Tibial artery (tissue), 4 donors: Measurements from ENCODE around the gene C1QL1.

Source experiments
- DNase-seq, 2 donors: peaks; one replicate each; pipeline ENCODE4 v3.0.0-alpha.2; 2019
- H3K27ac ChIP-seq, 2 donors: fragments of 200-600 bp; sonication (generic) in 1 of 2; 1 replicate in 1 of 2; 2 replicates in 1 of 2; pipeline ENCODE4 v1.5.1; 2018 to 2019; ENCODE audit warnings: mild to moderate bottlenecking in 1 of 2
- H3K27me3 ChIP-seq, 2 donors: fragments of 200-600 bp; sonication (generic) in 1 of 2; one replicate each; pipeline versions ENCODE4 v1.5.1 to v1.6.0; 2016 to 2019
- H3K36me3 ChIP-seq, 3 donors: fragments of 200-600 bp; sonication (generic) in 2 of 3; one replicate each; pipeline ENCODE4 v1.5.1; 2016 to 2019; ENCODE audit warnings: mild to moderate bottlenecking in 2 of 3
- H3K4me1 ChIP-seq, 4 donors: fragments of 200-600 bp; sonication (generic) in 2 of 4; 1 replicate in 3 of 4; 2 replicates in 1 of 4; pipeline ENCODE4 v1.5.1; 2016 to 2019
- H3K4me3 ChIP-seq, 2 donors: fragments of 200-600 bp; sonication (generic) in 1 of 2; 1 replicate in 1 of 2; 2 replicates in 1 of 2; pipeline ENCODE4 v1.5.1; 2018 to 2019; ENCODE audit warnings: mild to moderate bottlenecking in 2 of 2
- H3K9me3 ChIP-seq, 3 donors: fragments of 200-600 bp; sonication (generic) in 1 of 3; one replicate each; pipeline ENCODE4 v1.5.1; 2016 to 2019
- intact Hi-C: fragments of 100-400 bp; cut with DNase I; formaldehyde crosslinking; loops from one replicate; pipeline ENCODE4 v1.15.0; 2023; ENCODE audit warnings: low total_unique reads
- TF ChIP-seq, protein P1 (sequence below), 2 experiments: fragments of 200-600 bp in 1 of 2; fragments of 450-650 bp in 1 of 2; IDR thresholded peaks; one replicate each; pipeline ENCODE4 v1.5.1; 2017 to 2019; ENCODE audit warnings: antibody characterized with exemption in 2 of 2, mild to moderate bottlenecking in 1 of 2, moderate library complexity in 1 of 2

Gene C1QL1

DNA sequence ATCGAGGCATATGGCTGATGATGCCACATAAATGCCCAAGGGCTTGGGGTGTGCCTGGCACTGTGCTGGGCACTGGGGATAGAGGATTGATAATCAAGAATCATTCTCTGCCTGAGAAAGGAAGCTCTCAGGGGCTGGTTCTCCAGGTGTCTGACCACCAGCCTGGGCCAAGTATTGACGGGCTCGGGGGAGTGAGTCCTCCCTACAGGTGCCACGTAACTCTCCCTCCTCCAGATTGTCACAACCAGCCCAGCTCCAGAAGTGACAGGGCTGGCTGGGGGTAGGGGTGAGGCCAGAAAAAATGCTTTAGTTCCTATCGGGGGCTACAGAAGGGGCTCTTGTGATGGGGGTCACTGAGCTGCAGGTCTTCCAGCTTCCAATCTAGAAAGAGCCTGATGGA is 10.7 kb upstream of the C1QL1 start:
- Histone ChIP-seq H3K4me3 (no peak overlapping the region), H3K9me3 (no peaks in the 10 kb centered on the region), H3K27me3 (peaks cover 0 to 49% of the 10 kb centered on the region in 2 donors), H3K36me3 (no peaks in the 10 kb centered on the region), H3K4me1 (no peaks in the 10 kb centered on the region), H3K27ac (no peak overlapping the region)
- TF ChIP-seq, protein P1, sequence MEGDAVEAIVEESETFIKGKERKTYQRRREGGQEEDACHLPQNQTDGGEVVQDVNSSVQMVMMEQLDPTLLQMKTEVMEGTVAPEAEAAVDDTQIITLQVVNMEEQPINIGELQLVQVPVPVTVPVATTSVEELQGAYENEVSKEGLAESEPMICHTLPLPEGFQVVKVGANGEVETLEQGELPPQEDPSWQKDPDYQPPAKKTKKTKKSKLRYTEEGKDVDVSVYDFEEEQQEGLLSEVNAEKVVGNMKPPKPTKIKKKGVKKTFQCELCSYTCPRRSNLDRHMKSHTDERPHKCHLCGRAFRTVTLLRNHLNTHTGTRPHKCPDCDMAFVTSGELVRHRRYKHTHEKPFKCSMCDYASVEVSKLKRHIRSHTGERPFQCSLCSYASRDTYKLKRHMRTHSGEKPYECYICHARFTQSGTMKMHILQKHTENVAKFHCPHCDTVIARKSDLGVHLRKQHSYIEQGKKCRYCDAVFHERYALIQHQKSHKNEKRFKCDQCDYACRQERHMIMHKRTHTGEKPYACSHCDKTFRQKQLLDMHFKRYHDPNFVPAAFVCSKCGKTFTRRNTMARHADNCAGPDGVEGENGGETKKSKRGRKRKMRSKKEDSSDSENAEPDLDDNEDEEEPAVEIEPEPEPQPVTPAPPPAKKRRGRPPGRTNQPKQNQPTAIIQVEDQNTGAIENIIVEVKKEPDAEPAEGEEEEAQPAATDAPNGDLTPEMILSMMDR (IDR thresholded peaks at IDR 0.05) = no peak
- intact Hi-C loops = no loop called here
- DNase-seq = no peak

DNA sequence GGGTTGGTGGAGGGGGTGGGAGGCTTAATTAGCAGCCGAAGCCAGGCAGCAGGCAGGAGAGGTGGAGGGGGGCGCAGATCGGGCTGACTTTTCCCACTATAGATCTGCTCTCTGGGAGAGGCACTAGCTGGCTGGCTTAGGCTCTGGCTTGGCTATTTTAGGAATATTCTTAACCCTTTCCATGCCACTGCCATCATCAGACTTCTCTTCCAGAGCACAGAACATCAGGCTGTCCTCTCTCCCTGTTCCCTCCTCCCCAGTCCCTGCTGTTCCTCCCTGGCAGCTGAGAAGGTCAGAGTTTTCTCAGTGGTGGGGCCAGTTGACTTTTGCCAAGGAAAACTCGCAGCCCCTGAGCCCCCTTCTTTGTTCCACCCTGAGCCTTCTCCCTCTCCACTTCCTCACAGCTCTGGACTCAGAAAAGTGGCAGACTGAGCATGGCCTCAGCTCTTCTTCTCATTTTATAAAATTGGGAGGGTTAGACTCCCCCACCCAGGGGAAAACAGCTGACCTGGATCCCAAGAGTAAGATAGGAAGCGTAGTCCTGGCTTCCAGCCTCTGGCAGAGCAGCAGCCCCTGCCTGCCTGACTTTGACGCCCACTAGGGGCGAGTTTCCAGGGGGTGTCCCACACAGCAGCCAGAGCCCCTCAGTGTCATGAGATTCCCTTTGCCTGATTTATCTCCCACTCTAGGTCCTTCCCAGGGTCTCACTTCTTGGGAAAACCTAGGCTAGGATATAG is 9.9 kb upstream of the C1QL1 start:
- Histone ChIP-seq H3K9me3 (no peaks in the 10 kb centered on the region), H3K4me1 (no peaks in the 10 kb centered on the region), H3K27me3 (peaks cover 0 to 49% of the 10 kb centered on the region in 2 donors), H3K27ac (no peak overlapping the region), H3K36me3 (no peaks in the 10 kb centered on the region), H3K4me3 (no peak overlapping the region)
- DNase-seq = no peak
- intact Hi-C loops = no loop called here
- TF ChIP-seq, protein P1 (IDR thresholded peaks at IDR 0.05) = no peak

DNA sequence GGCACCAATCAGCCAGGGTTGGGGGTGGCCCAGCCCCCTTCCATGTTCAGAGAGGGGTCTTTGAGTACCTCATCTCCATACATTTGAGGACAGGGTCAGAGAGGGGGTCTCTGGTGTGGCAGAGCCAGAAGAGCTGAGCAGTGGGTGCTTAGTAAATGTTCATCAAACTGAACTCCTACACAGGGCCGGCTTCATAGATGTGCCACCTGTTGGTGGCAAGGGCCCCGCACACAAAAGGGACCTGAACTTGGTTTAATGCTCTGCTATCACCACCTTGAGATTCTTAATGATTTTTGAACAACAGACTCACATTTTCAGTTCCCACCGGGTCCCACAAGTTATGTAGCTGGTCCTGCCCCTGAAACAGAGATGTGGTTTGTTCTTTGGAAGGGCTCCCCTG is 9.0 kb upstream of the C1QL1 start:
- Histone ChIP-seq H3K27me3 (peaks cover 0 to 49% of the 10 kb centered on the region in 2 donors), H3K4me1 (peaks cover 0 to 6% (median 0%) of the 10 kb centered on the region in 4 donors), H3K27ac (no peak overlapping the region)

DNA sequence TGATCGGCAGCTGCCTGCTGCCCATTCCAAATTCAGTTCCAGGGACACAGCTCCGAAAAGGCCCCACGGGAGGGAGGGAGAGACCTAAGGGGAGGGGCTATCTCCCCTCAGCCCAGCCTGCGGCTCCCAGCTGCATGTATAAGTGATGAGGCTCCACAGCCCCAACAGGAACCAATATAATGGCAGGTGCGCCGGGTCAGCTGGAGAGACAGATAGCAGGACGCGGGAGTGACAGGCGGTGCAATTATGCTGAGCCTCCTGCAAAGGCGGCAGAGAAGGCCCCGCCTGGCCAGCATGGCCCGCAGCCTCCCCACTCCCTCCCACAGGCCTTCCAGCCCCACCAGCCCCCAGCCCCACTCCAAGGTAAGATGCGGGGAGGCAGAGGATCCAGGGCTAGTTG is 8.1 kb upstream of the C1QL1 start:
- no peak for DNase-seq
- TF ChIP-seq, protein P1 (IDR thresholded peaks at IDR 0.05) = no peak
- H3K4me3 ChIP-seq = no peak overlapping the region
- no peak overlapping the region for H3K27ac ChIP-seq
- intact Hi-C loops = no loop called here
- peaks cover 0 to 6% (median 0%) of the 10 kb centered on the region in 4 donors for H3K4me1 ChIP-seq
- H3K9me3 ChIP-seq = no peaks in the 10 kb centered on the region
- peaks cover 0 to 49% of the 10 kb centered on the region in 2 donors for H3K27me3 ChIP-seq
- H3K36me3 ChIP-seq = no peaks in the 10 kb centered on the region

More for the DNA sequence above, 9.0 kb upstream of the C1QL1 start:
- TF ChIP-seq, protein P1 (IDR thresholded peaks at IDR 0.05) = no peak
- intact Hi-C loops = no loop called here
- DNase-seq = no peak
- no peak overlapping the region for H3K4me3 ChIP-seq
- no peaks in the 10 kb centered on the region for H3K36me3 ChIP-seq
- no peaks in the 10 kb centered on the region for H3K9me3 ChIP-seq

DNA sequence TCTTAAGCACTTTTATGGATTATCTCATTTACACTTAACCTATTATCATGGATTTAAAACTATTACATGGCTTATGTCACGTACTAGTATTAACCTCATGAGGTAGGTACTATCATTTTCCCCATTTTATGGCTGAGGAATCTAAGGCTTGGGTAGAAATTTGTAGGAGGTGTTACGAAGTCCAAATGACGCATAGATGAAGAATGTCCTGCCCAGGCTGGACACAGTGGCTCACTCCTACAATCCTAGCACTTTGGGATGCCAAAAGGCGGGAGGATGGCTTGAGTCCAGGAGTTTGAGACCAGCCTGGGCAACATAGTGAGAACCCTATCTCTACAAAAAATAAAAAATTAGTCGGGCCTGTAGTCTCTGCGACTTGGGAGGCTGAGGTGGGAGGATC is 4.8 kb upstream of the C1QL1 start:
- intact Hi-C loops = no loop called here
- Histone ChIP-seq H3K36me3 (no peaks in the 10 kb centered on the region), H3K27ac (no peak overlapping the region), H3K27me3 (peaks cover 0 to 29% of the 10 kb centered on the region in 2 donors), H3K4me3 (no peak overlapping the region), H3K4me1 (peaks cover 0 to 32% (median 16%) of the 10 kb centered on the region in 4 donors), H3K9me3 (no peaks in the 10 kb centered on the region)
- TF ChIP-seq, protein P1 (IDR thresholded peaks at IDR 0.05) = no peak
- DNase-seq = no peak
